Activated CD4-positive, alpha-beta T cell treated with anti-CD3 and anti-CD28 coated beads, Interleukin-2, amount 50 U/mL, for 4 hours (primary cell): Measurements from ENCODE around the gene SFXN2.

ENCODE experiments used
- DNase-seq, 2 experiments: peaks; one replicate each; pipeline ENCODE4 v3.0.0-alpha.2; 2020

The SFXN2 gene

GRCh38 chr10:102779680-102780526 lies 65.5 kb downstream of the SFXN2 start:
- no peak for DNase-seq

GRCh38 chr10:102780527-102780808 lies 66.0 kb downstream of the SFXN2 start:
- no peak for DNase-seq

- DNase-seq, result no peak
These were observed 66.9 kb downstream of the SFXN2 start for GRCh38 chr10:102781090-102781920.

GRCh38 chr10:102781921-102782557 lies 67.6 kb downstream of the SFXN2 start:
- no peak for DNase-seq

GRCh38 chr10:102782673-102783551 lies 68.5 kb downstream of the SFXN2 start:
- no peak for DNase-seq

DNA sequence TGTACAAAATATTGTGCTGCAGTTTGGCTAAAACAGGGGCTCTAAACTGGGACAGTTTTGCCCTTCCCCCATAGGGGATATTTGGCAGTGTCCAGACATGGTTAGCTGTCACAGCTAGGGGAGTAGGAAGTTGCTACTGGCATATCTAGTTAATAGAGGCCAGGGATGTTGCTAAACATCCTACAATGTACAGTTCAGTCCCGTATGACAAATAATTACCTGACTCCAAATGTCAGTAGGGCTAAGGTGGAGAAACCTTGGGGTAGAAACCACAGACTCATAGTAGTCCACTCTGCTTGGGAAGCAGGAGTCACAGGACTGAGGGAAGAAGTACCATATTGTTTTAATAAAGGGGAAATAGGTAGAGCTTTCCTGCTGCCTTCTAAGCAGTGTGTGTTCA lies 69.1 kb downstream of the SFXN2 start:
- DNase-seq, result no peak

DNA sequence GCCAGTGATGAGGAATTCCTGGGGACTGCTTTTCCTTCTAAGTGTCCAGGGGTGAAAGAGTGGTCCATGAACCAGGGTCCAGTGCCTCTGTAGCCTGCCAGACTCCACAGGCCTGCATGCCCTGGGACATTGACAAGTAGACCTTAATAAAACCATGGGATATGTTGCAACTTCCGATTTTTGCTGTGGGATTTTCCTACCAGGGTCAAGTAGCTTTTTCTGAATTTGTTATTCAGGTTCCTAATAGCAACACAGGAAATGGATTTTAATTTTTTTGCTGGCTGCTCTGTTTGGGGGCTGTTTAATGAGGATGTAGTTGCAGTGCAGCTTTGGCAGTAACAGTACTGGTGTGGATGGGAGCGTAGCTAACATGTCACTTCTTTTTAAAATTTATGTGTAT lies 71.4 kb downstream of the SFXN2 start:
- DNase-seq, result no peak

DNA sequence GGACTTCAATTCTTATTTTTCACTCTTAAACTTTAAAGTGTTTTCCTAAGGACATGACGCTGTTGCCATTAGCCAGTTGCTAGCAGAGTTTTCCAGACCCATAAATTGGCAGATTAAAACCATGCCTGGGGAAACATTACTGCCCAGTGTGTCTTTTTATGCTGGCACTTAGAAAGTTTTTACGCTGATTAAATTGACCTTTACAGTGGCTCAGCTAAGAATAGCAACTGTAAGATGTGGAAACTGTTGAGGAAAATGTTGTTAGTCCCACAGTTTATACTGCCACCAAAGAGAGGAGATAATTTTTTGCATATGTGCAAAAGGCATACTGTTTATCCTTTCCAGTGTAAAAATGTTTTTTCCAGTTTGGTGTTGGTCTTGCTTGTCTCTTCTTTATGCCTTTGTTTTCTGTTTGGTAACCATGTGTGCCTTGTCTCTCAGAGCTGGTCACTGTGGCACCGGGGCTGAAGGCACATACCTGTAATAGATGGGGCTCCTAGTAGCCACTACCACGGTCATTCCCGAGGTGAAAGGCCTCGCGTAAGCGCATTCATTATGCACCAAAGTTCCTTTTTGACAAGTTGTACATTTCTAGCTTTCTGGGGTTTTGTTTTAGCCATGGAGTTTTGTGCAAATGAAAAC lies 77.4 kb downstream of the SFXN2 start:
- no peak for DNase-seq
